SK-N-SH treated with all-trans-retinoic acid at 6 μM for 48 hours (cell line): Measurements from ENCODE around the gene MAP3K6.

Source experiments
- ATAC-seq: fragments of 200-7000 bp; cut with Tn5 transposase; 3 replicates; pipeline ENCODE4 v1.9.1; 2020; ENCODE audit warnings: mild to moderate bottlenecking, moderate library complexity
- BACH2 ChIP-seq: fragments of 250-450 bp; sonication (Bioruptor Pico); IDR thresholded peaks from 2 replicates; pipeline ENCODE4 v1.9.0; 2021; ENCODE audit warnings: mild to moderate bottlenecking, borderline replicate concordance
- CSDC2 ChIP-seq: fragments of 250-450 bp; sonication (Bioruptor Pico); IDR thresholded peaks from 2 replicates; pipeline ENCODE4 v1.5.0; 2020; ENCODE audit warnings: mild to moderate bottlenecking, moderate library complexity
- CSRNP3 ChIP-seq: fragments of 250-450 bp; sonication (Bioruptor Pico); IDR thresholded peaks from 2 replicates; pipeline ENCODE4 v1.5.1; 2021; ENCODE audit warnings: mild to moderate bottlenecking, moderate library complexity
- ESRRG ChIP-seq: fragments of 250-450 bp; sonication (Bioruptor Pico); IDR thresholded peaks from 2 replicates; pipeline ENCODE4 v1.6.1; 2021; ENCODE audit warnings: mild to moderate bottlenecking
- GLIS3 ChIP-seq: fragments of 250-450 bp; sonication (Bioruptor Pico); IDR thresholded peaks from 2 replicates; pipeline ENCODE4 v1.5.0; 2020; ENCODE audit warnings: mild to moderate bottlenecking, moderate library complexity
- ISL1 ChIP-seq: fragments of 250-450 bp; sonication (Bioruptor Pico); IDR thresholded peaks from 2 replicates; pipeline ENCODE4 v2.1.2; 2022; ENCODE audit warnings: mild to moderate bottlenecking, moderate library complexity
- OSR1 ChIP-seq: fragments of 250-450 bp; sonication (Bioruptor Pico); IDR thresholded peaks from 2 replicates; pipeline ENCODE4 v1.8.0; 2022; ENCODE audit warnings: moderate library complexity, mild to moderate bottlenecking, inconsistent platforms
- PPARA ChIP-seq: fragments of 250-450 bp; sonication (Bioruptor Pico); IDR thresholded peaks from 2 replicates; pipeline ENCODE4 v1.5.0; 2020; ENCODE audit warnings: mild to moderate bottlenecking, borderline replicate concordance
- RARB ChIP-seq: fragments of 250-450 bp; sonication (Bioruptor Pico); IDR thresholded peaks from 2 replicates; pipeline ENCODE4 v1.8.0; 2021; ENCODE audit warnings: mild to moderate bottlenecking, moderate library complexity
- TOX ChIP-seq: fragments of 250-450 bp; sonication (Bioruptor Pico); IDR thresholded peaks from 2 replicates; pipeline ENCODE4 v1.8.0; 2021; ENCODE audit warnings: mild to moderate bottlenecking, moderate library complexity, borderline replicate concordance
- TSHZ2 ChIP-seq: fragments of 250-450 bp; sonication (Bioruptor Pico); IDR thresholded peaks from 2 replicates; pipeline ENCODE4 v1.5.0; 2020; ENCODE audit warnings: mild to moderate bottlenecking, moderate library complexity
- ZC3H10 ChIP-seq: fragments of 250-450 bp; sonication (Bioruptor Pico); IDR thresholded peaks from 2 replicates; pipeline ENCODE4 v1.5.1; 2021; ENCODE audit warnings: mild to moderate bottlenecking, moderate library complexity
- ZFP3 ChIP-seq: fragments of 250-450 bp; sonication (Bioruptor Pico); IDR thresholded peaks from 2 replicates; pipeline ENCODE4 v1.5.0; 2020; ENCODE audit warnings: mild to moderate bottlenecking, moderate library complexity
- ZFP30 ChIP-seq: fragments of 450-650 bp; formaldehyde crosslinking; IDR thresholded peaks from 2 replicates; pipeline ENCODE4 v1.5.0; 2022; ENCODE audit warnings: mild to moderate bottlenecking, moderate library complexity
- TF ChIP-seq, protein P1 (sequence below): fragments of 250-450 bp; sonication (Bioruptor Pico); IDR thresholded peaks from 2 replicates; pipeline ENCODE4 v1.8.0; 2020; ENCODE audit warnings: mild to moderate bottlenecking, moderate library complexity, borderline replicate concordance
- TF ChIP-seq, protein P2 (sequence below): fragments of 250-450 bp; sonication (Bioruptor Pico); IDR thresholded peaks from 2 replicates; pipeline ENCODE4 v1.5.1; 2020; ENCODE audit warnings: low read depth, mild to moderate bottlenecking, moderate library complexity
- TF ChIP-seq, protein P3 (sequence below): fragments of 250-450 bp; sonication (Bioruptor Pico); IDR thresholded peaks from 2 replicates; pipeline ENCODE4 v1.8.0; 2021; ENCODE audit warnings: low read depth, mild to moderate bottlenecking, moderate library complexity, borderline replicate concordance

MAP3K6 gene

GRCh38 chr1:27350663-27351540, 15.9 kb downstream of the MAP3K6 start (continued):
- no peak for TF ChIP-seq TSHZ2 (CRISPR knock-in tag)
- no peak for TF ChIP-seq OSR1 (CRISPR knock-in tag)
- no peak for TF ChIP-seq ISL1 (CRISPR knock-in tag)
- TF ChIP-seq, all 23 proteins: peak for 0

DNA sequence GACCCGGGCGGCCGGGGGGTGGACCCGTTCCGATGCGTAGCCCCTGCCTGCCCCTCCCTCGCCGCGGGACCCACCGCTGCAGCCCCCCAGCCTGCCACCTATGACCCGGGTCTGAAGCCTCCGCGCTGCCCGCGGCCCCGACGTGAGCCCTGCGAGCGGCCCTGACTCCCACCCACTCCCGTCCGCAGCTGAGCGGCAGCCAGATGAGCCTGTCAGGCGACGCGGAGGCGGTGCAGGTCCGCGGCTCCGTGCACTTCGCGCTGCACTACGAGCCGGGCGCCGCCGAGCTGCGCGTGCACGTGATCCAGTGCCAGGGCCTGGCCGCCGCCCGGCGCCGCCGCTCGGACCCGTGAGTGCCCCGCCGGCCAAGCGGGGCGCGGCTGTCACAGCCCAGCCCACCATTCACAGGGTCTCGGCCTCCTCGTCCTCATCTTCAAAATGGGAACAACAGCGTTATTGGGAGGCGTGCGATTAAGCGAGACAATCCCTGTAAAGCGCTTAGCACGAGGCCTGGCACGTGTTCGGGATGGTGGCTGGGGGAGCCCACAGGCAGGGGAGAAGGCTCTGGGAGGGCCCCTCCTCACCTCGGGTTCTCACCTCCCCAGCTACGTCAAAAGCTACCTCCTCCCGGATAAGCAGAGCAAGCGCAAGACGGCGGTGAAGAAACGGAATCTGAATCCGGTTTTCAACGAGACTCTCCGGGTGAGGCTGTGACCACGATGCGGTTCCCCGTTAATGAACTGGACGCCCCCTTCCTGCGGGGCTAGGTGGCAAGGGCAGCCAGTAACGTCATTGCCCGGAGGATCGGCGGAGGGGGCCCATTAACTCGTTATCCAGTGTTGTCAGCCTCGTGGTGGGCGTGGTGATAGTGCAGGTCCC, 16.7 kb downstream of the MAP3K6 start:
- ATAC-seq, result peak; percentile 84
- TF ChIP-seq CSDC2 (CRISPR knock-in tag), result no peak
- TF ChIP-seq ZC3H10, result no peak
- TF ChIP-seq ISL1 (CRISPR knock-in tag), result no peak
- TF ChIP-seq, protein P1, sequence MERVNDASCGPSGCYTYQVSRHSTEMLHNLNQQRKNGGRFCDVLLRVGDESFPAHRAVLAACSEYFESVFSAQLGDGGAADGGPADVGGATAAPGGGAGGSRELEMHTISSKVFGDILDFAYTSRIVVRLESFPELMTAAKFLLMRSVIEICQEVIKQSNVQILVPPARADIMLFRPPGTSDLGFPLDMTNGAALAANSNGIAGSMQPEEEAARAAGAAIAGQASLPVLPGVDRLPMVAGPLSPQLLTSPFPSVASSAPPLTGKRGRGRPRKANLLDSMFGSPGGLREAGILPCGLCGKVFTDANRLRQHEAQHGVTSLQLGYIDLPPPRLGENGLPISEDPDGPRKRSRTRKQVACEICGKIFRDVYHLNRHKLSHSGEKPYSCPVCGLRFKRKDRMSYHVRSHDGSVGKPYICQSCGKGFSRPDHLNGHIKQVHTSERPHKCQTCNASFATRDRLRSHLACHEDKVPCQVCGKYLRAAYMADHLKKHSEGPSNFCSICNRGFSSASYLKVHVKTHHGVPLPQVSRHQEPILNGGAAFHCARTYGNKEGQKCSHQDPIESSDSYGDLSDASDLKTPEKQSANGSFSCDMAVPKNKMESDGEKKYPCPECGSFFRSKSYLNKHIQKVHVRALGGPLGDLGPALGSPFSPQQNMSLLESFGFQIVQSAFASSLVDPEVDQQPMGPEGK (CRISPR knock-in tag), result no peak
- TF ChIP-seq ZFP3 (CRISPR knock-in tag), result no peak
- TF ChIP-seq RARB, result no peak
- TF ChIP-seq, protein P2, sequence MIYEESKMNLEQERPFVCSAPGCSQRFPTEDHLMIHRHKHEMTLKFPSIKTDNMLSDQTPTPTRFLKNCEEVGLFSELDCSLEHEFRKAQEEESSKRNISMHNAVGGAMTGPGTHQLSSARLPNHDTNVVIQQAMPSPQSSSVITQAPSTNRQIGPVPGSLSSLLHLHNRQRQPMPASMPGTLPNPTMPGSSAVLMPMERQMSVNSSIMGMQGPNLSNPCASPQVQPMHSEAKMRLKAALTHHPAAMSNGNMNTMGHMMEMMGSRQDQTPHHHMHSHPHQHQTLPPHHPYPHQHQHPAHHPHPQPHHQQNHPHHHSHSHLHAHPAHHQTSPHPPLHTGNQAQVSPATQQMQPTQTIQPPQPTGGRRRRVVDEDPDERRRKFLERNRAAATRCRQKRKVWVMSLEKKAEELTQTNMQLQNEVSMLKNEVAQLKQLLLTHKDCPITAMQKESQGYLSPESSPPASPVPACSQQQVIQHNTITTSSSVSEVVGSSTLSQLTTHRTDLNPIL (CRISPR knock-in tag), result no peak
- TF ChIP-seq CSRNP3 (CRISPR knock-in tag), result no peak

DNA sequence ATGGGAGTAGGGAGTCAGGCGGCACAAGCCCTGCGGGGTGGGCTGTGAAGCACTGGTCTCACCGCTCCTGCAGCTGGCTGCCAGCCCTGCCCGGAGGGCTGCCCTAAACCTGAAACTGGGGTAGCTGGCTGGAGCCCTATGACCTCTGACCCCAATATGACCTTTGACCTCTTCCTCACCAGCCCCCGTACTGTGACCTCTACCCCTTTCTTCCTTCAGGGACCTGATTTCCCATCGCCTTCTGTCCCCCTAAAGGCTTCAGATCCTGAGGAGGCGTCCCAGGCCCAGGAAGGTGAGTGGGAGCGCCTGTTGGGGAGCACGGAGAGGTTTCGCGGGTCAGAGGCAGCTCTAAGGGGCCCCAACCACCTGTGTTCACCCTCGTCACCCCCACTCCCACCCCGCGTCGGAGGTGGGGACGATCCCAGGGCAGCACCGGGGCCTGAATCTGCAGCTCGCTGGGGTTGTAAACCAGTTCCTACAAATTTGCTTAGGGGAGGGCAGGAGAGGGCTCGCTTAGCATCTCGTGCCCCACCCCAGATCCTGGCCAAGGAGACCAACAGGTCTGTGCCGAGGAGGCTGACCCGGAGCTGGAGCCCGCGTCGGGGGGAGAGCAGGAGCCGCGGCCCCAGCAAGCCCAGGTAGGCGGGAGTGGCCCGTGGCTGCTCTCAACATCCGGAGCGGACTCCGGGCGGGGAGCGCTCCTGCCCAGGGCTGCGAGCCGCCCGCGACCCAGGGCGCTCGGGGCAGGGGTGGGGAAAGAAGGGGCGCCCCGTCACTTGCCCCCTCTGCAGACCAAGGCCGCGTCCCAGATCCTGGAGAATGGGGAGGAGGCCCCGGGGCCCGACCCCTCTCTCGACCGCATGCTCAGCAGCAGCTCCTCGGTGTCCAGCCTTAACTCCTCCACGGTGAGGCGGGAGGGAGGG, 17.6 kb downstream of the MAP3K6 start:
- ATAC-seq, result peak; percentile 79
- TF ChIP-seq ESRRG (no peak), BACH2 (CRISPR knock-in tag) (no peak), CSDC2 (CRISPR knock-in tag) (no peak), TOX (CRISPR knock-in tag) (no peak), GLIS3 (no peak), ZFP30 (no peak), PPARA (CRISPR knock-in tag) (no peak), TSHZ2 (CRISPR knock-in tag) (no peak)
- TF ChIP-seq, protein P3, sequence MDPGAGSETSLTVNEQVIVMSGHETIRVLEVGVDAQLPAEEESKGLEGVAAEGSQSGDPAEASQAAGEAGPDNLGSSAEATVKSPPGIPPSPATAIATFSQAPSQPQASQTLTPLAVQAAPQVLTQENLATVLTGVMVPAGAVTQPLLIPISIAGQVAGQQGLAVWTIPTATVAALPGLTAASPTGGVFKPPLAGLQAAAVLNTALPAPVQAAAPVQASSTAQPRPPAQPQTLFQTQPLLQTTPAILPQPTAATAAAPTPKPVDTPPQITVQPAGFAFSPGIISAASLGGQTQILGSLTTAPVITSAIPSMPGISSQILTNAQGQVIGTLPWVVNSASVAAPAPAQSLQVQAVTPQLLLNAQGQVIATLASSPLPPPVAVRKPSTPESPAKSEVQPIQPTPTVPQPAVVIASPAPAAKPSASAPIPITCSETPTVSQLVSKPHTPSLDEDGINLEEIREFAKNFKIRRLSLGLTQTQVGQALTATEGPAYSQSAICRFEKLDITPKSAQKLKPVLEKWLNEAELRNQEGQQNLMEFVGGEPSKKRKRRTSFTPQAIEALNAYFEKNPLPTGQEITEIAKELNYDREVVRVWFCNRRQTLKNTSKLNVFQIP (CRISPR knock-in tag), result no peak
